AG04450 (cell line): ENCODE measurements around the gene PLCXD3. TPM values are rescaled to one million over a fixed set of nuclear protein-coding genes. Genes with fewer than 3 reads are reported as not detected.

ENCODE experiments used
- CTCF ChIA-PET: fragments of 300-600, 350-600 bp; formaldehyde crosslinking; extraction: SDS; loops from one replicate; lab custom pipeline; 2022; ENCODE audit warnings: antibody characterized with exemption, inconsistent platforms; lab: Charles Lee
- POLR2A ChIA-PET: fragments of 350-600 bp; formaldehyde crosslinking; extraction: SDS; loops from one replicate; lab custom pipeline; 2021; ENCODE audit warnings: antibody characterized with exemption, inconsistent platforms; lab: Yijun Ruan, JAX
- DNase-seq: peaks from one replicate; pipeline ENCODE4 v3.0.0-alpha.2; 2011; ENCODE audit warnings: low read depth, low spot score
- H3K27ac ChIP-seq: one replicate; pipeline ENCODE4 v1.5.1; 2012; ENCODE audit warnings: low read depth, low read length, control low read depth
- H3K27me3 ChIP-seq: one replicate; pipeline ENCODE4 v1.6.0; 2012; ENCODE audit warnings: low read length; ENCODE audit not compliant: control insufficient read depth, insufficient read depth
- H3K4me3 ChIP-seq: 2 replicates; pipeline ENCODE4 v1.5.1; 2011; ENCODE audit warnings: mild to moderate bottlenecking, low read depth, low read length, control low read depth
- H3K9me3 ChIP-seq: 2 replicates; pipeline ENCODE4 v1.5.1; 2012; ENCODE audit warnings: low read length; ENCODE audit not compliant: control insufficient read depth, insufficient read depth
- CTCF ChIP-seq: IDR thresholded peaks from 2 replicates; pipeline ENCODE4 v1.5.1; 2011; ENCODE audit warnings: low read depth, low read length, control low read depth, inconsistent platforms
- polyA plus RNA-seq: library from polyadenylated mRNA; depleted of rRNA; stranded (reverse); fragments of >200 nt; gene quantifications from 2 replicates; pipeline ENCODE4 v1.2.3, GENCODE V29; 2011

PLCXD3 gene
- polyA plus RNA-seq, 1 experiment: 0.02 TPM

DNA sequence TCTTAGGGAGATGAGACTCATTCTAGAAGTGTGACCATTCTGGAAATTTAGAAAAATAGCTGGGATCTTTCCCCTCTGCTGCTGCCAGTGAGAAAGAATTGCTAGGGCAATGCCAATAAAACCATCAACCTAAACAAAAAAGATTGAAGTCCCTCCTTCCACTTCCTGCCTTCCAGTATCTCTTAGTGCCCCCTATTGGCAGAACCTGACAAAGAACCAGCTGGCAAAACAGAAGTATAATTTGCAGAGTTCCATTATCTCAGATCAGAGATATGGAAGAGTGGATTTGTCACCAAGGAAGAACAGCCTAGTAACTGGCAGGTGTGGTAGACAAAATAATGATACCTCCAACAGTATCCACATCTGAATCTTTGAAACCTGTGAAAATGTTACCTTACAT is 13.8 kb upstream of the PLCXD3 start:
- CTCF ChIA-PET: interaction anchor here (1.0 to 1.5 kb wide), 2 partner anchors 319 to 619 kb away, joined by 4 to 6 read pairs; no protein-coding TSS in a partner anchor
- TF ChIP-seq CTCF: no peak
- H3K27ac ChIP-seq: no peak overlapping the region
- POLR2A ChIA-PET: no interaction called here
- no peak overlapping the region for H3K4me3 ChIP-seq
- no peak for DNase-seq
- H3K9me3 ChIP-seq: no peaks in the 10 kb centered on the region
- no peaks in the 10 kb centered on the region for H3K27me3 ChIP-seq

GRCh38 chr5:41522193-41522786 is 11.9 kb upstream of the PLCXD3 start:
- TF ChIP-seq CTCF: no peak
- Histone ChIP-seq H3K4me3 (no peak overlapping the region), H3K27me3 (no peaks in the 10 kb centered on the region), H3K27ac (no peak overlapping the region), H3K9me3 (no peaks in the 10 kb centered on the region)
- ChIA-PET POLR2A (no interaction called here), CTCF (no interaction called here)
- no peak for DNase-seq

DNA sequence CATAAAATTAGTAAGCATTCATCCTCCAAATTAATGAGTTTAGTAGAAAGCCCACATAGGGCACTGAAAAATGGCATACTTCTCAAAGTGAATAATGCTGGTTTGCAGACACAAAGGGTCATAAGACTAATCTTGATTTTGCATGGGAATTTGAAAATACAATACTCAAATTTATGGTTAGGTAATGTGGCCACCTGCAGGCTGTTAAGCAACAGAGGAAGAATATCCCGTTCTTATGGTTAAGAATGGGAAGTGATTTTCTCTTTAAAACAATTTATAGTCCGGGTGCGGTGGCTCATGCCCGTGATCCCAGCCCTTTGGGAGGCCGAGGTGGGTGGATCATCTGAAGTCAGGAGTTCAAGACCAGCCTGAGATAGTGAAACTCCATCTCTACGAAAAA is 9.4 kb upstream of the PLCXD3 start:
- Histone ChIP-seq H3K27ac (no peak overlapping the region), H3K27me3 (no peaks in the 10 kb centered on the region), H3K4me3 (no peak overlapping the region), H3K9me3 (no peaks in the 10 kb centered on the region)
- no peak for DNase-seq
- ChIA-PET CTCF (no interaction called here), POLR2A (no interaction called here)
- no peak for TF ChIP-seq CTCF

GRCh38 chr5:41517909-41518308 is 7.5 kb upstream of the PLCXD3 start:
- no peak overlapping the region for H3K4me3 ChIP-seq
- ChIA-PET POLR2A (no interaction called here), CTCF (interaction anchor here (1.1 kb wide), 1 partner anchor 540 kb away, joined by 4 read pairs; no protein-coding TSS in a partner anchor)
- DNase-seq: no peak
- H3K9me3 ChIP-seq: no peaks in the 10 kb centered on the region
- TF ChIP-seq CTCF: no peak
- no peak overlapping the region for H3K27ac ChIP-seq
- H3K27me3 ChIP-seq: no peaks in the 10 kb centered on the region

- Histone ChIP-seq H3K4me3 (no peak overlapping the region), H3K27me3 (peaks cover 22% of the 10 kb centered on the region), H3K27ac (no peak overlapping the region), H3K9me3 (no peaks in the 10 kb centered on the region; the same call in 1 of the 2 replicates)
- no peak for TF ChIP-seq CTCF
- DNase-seq: no peak
- ChIA-PET CTCF (interaction anchor here (0.6 kb wide), 1 partner anchor 12 kb away, joined by 3 read pairs; no protein-coding TSS in a partner anchor), POLR2A (no interaction called here)
Measured at GRCh38 chr5:41511241-41511640, 840 bp upstream of the PLCXD3 start.
